ENCODE results near the gene PHLDA2.
A peak's percentile ranks its signal among the peaks of the same experiment; 100 is the strongest.

The PHLDA2 gene, protein sequence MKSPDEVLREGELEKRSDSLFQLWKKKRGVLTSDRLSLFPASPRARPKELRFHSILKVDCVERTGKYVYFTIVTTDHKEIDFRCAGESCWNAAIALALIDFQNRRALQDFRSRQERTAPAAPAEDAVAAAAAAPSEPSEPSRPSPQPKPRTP

DNA sequence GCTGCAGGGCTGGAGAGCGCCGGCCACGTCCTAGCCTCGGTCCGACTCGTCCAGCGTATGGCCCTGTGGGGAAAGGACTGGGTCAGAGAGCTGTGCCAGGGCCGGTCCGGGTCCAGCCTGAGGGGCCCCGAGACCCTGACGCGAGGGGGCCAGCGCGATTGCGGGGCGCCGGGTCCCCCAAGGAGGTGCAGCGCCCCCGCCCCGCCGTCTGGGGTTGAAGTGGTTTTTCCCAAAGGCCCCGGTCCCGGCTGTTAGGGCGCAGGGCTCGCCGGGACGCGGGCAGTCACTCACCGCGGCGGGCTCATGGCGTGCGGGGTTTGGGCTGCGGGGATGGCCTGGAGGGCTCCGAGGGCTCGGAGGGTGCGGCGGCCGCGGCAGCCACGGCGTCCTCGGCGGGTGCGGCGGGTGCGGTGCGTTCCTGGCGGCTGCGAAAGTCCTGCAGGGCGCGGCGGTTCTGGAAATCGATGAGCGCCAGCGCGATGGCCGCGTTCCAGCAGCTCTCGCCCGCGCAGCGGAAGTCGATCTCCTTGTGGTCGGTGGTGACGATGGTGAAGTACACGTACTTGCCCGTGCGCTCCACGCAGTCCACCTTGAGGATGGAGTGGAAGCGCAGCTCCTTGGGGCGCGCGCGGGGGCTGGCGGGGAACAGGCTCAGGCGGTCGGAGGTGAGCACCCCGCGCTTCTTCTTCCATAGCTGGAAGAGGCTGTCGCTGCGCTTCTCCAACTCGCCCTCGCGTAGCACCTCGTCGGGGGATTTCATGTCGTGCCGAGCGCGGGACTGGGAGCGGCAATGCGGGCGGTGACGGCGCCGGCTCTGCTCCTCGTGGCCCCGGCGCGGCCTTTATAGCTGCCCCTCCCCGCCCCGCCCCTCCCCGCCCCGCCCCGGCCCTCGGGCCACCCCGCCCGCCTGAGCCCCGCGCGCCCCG, at the start of gene PHLDA2:
Gene PHLDA2, minus strand, starts transcription at position 816 of the 926 bp plus-strand sequence. Its CDS starts 56 bp downstream, at position 760.
- peak within 1 kb of the TSS; percentile 80 for H3K4me3 ChIP-seq (ENCODE audit: control insufficient read depth, low read depth, low read length)
- TF ChIP-seq, protein P1, sequence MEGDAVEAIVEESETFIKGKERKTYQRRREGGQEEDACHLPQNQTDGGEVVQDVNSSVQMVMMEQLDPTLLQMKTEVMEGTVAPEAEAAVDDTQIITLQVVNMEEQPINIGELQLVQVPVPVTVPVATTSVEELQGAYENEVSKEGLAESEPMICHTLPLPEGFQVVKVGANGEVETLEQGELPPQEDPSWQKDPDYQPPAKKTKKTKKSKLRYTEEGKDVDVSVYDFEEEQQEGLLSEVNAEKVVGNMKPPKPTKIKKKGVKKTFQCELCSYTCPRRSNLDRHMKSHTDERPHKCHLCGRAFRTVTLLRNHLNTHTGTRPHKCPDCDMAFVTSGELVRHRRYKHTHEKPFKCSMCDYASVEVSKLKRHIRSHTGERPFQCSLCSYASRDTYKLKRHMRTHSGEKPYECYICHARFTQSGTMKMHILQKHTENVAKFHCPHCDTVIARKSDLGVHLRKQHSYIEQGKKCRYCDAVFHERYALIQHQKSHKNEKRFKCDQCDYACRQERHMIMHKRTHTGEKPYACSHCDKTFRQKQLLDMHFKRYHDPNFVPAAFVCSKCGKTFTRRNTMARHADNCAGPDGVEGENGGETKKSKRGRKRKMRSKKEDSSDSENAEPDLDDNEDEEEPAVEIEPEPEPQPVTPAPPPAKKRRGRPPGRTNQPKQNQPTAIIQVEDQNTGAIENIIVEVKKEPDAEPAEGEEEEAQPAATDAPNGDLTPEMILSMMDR (conservative IDR thresholded peaks at IDR 0.05; ENCODE audit: control insufficient read depth, insufficient read depth, low read depth, low read length) = no peak
- peak; percentile 82 for DNase-seq (ENCODE audit: low read depth)

DNA sequence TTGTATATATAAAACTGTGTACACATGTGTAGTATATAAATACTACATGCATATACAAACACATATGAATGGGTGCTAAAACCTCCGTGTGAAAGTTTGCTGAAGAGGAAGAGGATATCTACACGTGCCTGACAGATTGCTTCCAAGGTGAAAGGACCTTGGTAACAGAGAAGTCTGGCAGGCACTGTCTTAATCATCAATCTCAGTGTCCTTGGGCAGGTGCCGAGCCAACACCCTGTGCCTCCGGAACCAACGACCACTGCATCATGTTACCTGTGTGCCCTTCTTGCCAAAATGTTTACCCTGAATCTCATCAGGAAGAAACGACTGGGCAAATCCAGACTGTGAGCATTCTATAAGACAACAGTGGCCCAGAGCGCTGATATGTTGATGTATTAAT, 47.9 kb upstream of the PHLDA2 start:
- no peak for DNase-seq (ENCODE audit: low read depth)
- TF ChIP-seq, protein P1 (conservative IDR thresholded peaks at IDR 0.05; ENCODE audit: control insufficient read depth, insufficient read depth, low read depth, low read length) = no peak
- H3K4me3 ChIP-seq (ENCODE audit: control insufficient read depth, low read depth, low read length) = no peak overlapping the region

DNA sequence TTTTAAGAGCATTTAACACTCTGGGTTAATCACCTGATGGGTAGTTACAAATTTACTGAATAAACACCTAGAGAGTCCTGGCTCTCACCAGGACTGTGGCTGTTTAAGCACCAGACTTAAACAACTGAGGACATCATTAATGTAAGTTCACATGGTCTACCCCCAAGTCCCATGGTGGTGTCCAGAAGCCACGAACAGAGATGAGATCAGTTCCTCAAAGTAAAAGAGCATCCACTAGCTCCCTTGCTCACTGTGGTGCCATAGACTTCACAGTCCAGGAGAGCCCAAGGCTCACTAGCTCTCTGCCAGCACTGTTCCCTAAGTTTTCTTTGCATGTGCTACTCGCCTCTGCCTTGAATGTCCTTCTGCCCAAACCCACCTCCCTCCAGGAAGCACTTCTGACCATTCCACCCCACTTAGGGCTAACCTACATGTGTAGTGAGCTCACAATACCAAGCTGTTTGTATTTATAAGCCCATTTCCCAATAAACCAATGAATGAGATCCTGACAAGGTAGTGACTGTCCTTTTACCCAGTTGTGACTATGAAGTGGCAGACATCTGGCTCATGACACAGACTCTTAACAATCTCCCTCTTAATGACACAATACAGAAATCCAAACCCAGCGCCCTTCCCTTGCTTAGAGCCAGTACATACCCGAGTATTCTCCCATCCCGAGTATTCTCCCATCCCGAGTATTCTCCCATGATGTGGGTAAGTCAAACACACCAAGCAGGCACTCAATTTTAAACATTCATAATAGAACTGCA, 47.3 kb upstream of the PHLDA2 start:
- no peak overlapping the region for H3K4me3 ChIP-seq (ENCODE audit: control insufficient read depth, low read depth, low read length)
- TF ChIP-seq, protein P1 (conservative IDR thresholded peaks at IDR 0.05; ENCODE audit: control insufficient read depth, insufficient read depth, low read depth, low read length) = no peak
- no peak for DNase-seq (ENCODE audit: low read depth)

DNA sequence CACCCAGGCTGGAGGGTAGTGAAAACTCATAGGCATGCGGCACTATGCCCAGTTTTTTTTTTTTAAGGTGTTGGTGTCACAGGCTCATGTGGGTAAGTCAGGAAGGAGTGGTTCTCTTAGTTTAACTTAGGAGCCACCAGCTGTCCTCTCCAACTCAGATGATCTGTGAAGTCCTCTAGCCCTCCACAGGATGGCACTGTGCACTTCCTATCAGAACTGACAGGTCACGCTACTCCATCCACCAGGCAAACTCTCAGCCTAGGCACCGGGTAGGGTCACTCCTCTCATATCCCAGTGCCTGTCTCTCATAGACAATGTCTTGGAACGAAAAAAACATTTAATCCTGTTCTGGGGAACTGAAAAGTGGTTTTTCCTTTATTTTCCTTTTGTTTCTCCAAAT, 46.4 kb upstream of the PHLDA2 start:
- peak; percentile 60 for DNase-seq (ENCODE audit: low read depth)

DNA sequence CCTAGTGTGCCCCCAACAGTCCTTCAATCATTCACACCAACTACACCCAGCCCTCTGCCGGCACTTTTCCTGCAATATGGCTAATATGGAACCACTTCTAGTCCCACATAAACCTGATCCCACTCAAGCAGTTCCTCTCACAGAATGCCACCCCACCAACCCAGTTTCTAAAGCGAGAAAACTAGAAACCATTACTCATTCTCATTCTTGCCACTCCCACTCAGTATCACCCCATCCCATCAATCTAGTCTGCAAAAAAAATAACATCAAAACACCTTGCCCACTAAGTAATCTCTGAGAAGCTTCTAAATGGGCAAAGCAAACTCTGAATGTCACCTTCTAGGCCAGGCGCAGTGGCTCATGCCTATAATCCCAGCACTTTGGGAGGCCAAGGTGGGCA, 45.1 kb upstream of the PHLDA2 start:
- DNase-seq (ENCODE audit: low read depth) = no peak
- no peak overlapping the region for H3K4me3 ChIP-seq (ENCODE audit: control insufficient read depth, low read depth, low read length)
- TF ChIP-seq, protein P1 (conservative IDR thresholded peaks at IDR 0.05; ENCODE audit: control insufficient read depth, insufficient read depth, low read depth, low read length) = no peak

More for the DNA sequence above, 46.4 kb upstream of the PHLDA2 start:
- no peak overlapping the region for H3K4me3 ChIP-seq (ENCODE audit: control insufficient read depth, low read depth, low read length)
- TF ChIP-seq, protein P1 (conservative IDR thresholded peaks at IDR 0.05; ENCODE audit: control insufficient read depth, insufficient read depth, low read depth, low read length) = peak; percentile 55

DNA sequence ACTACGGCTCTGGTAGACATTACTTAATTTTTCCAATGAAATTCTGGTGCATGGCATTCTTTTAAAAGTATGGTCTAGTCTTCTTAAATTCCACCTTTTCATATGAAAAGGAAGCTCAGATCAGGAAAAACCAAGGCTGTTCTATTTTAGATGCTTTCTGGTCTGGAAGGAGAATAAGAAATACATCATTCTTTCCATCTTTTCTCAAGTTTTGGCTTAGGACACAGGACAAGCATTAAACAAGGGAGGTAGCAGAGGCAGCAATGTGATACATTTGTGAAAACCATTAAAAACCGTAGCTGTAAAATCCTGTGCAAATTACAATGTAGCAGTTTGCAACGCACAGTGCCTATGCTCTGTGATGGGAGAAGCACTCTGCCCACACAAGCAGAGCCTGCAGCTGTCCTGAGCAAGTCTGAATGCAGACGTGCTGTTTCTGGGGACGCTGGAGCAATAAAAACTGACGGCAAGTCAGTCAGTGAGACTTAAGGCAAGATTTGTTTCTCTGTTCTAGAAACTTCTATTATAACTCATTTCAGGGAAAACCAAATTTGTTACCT, 39.2 kb upstream of the PHLDA2 start:
- no peak overlapping the region for H3K4me3 ChIP-seq (ENCODE audit: control insufficient read depth, low read depth, low read length)
- no peak for DNase-seq (ENCODE audit: low read depth)
- TF ChIP-seq, protein P1 (conservative IDR thresholded peaks at IDR 0.05; ENCODE audit: control insufficient read depth, insufficient read depth, low read depth, low read length) = no peak
